ENCODE data around the gene SH3BP5. TPM values are rescaled to one million over a fixed set of nuclear protein-coding genes. Genes with fewer than 3 reads are reported as not detected.

SH3BP5 gene
- total and polyA plus RNA-seq, 2 donors (not counting 1 experiment from before 2014, with no cell fraction given): 76.6 to 92.3 TPM

DNA sequence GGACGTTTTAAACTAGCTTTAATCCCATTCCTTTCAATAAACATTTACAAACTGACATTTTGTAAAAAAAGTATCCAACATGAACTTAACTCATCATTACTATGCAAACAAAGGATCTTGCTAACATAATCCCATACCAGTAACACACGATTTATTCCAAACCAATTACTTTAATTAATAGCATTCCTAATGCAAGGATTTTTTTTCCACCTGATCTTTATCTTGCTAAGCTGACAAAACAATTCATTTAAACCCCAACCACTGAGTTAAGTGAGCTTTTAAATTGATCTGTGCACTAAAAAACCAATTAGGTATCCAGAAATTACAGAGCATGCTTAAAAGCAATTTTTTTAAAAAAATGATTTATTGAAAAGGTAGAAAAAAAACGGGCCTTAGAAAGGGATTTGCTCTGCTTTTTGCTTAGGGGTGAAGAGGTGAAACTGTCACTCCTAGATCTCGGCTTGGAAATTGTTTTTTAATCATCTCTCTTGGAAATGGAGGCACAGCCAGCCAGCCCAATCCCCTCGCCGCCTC, 1.2 kb downstream of the SH3BP5 start:
- ChIA-PET CTCF (interaction anchor here (0.6 to 11.5 kb wide), 16 partner anchors 11 to 1498 kb away, joined by 3 to 221 read pairs (median 6); no protein-coding TSS in a partner anchor), POLR2A (interaction anchor here (1.0 to 5.0 kb wide), 3 partner anchors 15 to 67 kb away, joined by 3 to 24 read pairs (median 4); no protein-coding TSS in a partner anchor)
- DNase-seq (no peak), ATAC-seq (ENCODE audit: low read depth) (no peak)
- Histone ChIP-seq H3K9me3 (ENCODE audit: control extremely low read depth in 1 of 3, control insufficient read depth in 2 of 3, insufficient read depth in 1 of 3, low read length in 2 of 3) (no peaks in the 10 kb centered on the region), H3K27me3 (replicated peaks in 1 of 4; ENCODE audit: control extremely low read depth in 1 of 4, control insufficient read depth in 3 of 4, insufficient read depth in 4 of 4, low read length in 3 of 4) (no peaks in the 10 kb centered on the region), H3K27ac (ENCODE audit: low read length in 2 of 2) (peak overlapping the region in 1 of 2 donors; percentile 84), H3K4me3 (ENCODE audit: control extremely low read depth in 1 of 5, extremely low read depth in 1 of 5, insufficient read depth in 1 of 5, low read depth in 2 of 5, low read length in 4 of 5) (peak overlapping the region; percentile 75 to 98 (median 92)), H3K4me2 (replicated peaks; ENCODE audit: low read depth, low read length, poor library complexity, severe bottlenecking) (peak overlapping the region; percentile 81), H3K4me1 (ENCODE audit: control insufficient read depth in 2 of 2, insufficient read depth in 2 of 2, low read length in 2 of 2) (peaks cover 61% of the 10 kb centered on the region in 2 donors), H3K79me2 (ENCODE audit: control insufficient read depth, insufficient read depth, low read length) (peaks cover 84% of the 10 kb centered on the region), H2AFZ (ENCODE audit: insufficient read depth, low read depth, low read length, poor library complexity, severe bottlenecking) (peak overlapping the region; percentile 97), H4K20me1 (ENCODE audit: control insufficient read depth, insufficient read depth, low read length, poor library complexity, severe bottlenecking) (peaks cover 53% of the 10 kb centered on the region), H3K36me3 (replicated peaks in 1 of 2; ENCODE audit: control extremely low read depth in 1 of 2, control insufficient read depth in 1 of 2, extremely low read depth in 1 of 2, insufficient read depth in 2 of 2, low read length in 1 of 2) (peaks cover 4 to 40% of the 10 kb centered on the region in 2 experiments), H3K9ac (ENCODE audit: low read length) (peak overlapping the region; percentile 94)
- WGBS (ENCODE audit: insufficient coverage): 32% methylated on average over 4 of the region's 6 CpGs
- Mint-ChIP-seq H3K27me3 (no peaks in the 10 kb centered on the region), H3K27ac (peak overlapping the region; percentile 90), H3K9me3 (ENCODE audit: insufficient read depth) (no peaks in the 10 kb centered on the region), H3K4me3 (peak overlapping the region; percentile 93), H3K4me1 (peaks cover 66% of the 10 kb centered on the region)
- intact Hi-C loops (cut with micrococcal nuclease): loop anchor here (2.0 kb wide), 1 partner anchor 14 kb away; no protein-coding TSS in a partner anchor
- no peak for TF ChIP-seq EZH2 (IDR thresholded peaks at IDR 0.05; ENCODE audit: borderline replicate concordance, insufficient read depth, low read depth, low read length, poor library complexity, severe bottlenecking)
- TF ChIP-seq CTCF (IDR thresholded peaks at IDR 0.05): no peak

DNA sequence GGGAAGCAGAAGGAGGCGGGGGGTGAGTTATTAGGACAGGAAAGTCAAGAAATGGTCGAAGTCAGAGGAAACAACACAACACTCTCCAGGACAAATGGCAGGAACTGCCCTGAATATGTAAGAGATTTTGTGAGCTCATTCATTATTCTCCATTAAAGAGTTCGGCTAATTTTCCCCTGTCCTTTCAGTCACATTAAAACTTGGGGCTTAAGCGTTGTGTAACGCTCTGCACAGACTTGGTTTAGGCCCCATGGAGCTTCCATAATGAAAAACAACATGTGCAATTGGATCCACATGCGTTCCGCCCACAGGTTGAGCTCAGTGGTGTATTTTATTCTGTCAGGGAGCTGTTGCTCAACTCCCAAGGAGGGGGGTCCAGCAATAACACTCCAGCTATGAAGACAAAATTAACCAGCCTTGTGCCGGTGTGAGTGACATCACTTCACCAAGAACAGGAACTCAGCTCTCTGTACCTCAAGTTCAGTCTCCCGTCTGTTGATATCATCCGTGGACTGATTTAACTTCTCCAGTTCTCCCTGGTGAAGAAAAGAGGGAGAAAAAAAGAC, 2.3 kb downstream of the SH3BP5 start:
- no peak for TF ChIP-seq CTCF (IDR thresholded peaks at IDR 0.05)
- ChIA-PET POLR2A (interaction anchor here (1.1 to 5.0 kb wide), 3 partner anchors 16 to 48 kb away, joined by 4 to 24 read pairs (median 4); no protein-coding TSS in a partner anchor), CTCF (interaction anchor here (0.6 to 11.5 kb wide), 21 partner anchors 10 to 1499 kb away, joined by 3 to 221 read pairs (median 5); no protein-coding TSS in a partner anchor)
- no peak for DNase-seq
- H2AFZ ChIP-seq (ENCODE audit: insufficient read depth, low read depth, low read length, poor library complexity, severe bottlenecking): peak overlapping the region; percentile 27
- peak overlapping the region in 1 of 2 donors; percentile 84 for H3K27ac ChIP-seq (ENCODE audit: low read length in 2 of 2)
- peaks cover 88% of the 10 kb centered on the region for H3K79me2 ChIP-seq (ENCODE audit: control insufficient read depth, insufficient read depth, low read length)
- Mint-ChIP-seq H3K4me3 (peak overlapping the region; percentile 93), H3K9me3 (ENCODE audit: insufficient read depth) (no peaks in the 10 kb centered on the region), H3K27ac (peak overlapping the region; percentile 90), H3K27me3 (no peaks in the 10 kb centered on the region), H3K4me1 (peaks cover 76% of the 10 kb centered on the region)
- peaks cover 4 to 49% of the 10 kb centered on the region in 2 experiments for H3K36me3 ChIP-seq (replicated peaks in 1 of 2; ENCODE audit: control extremely low read depth in 1 of 2, control insufficient read depth in 1 of 2, extremely low read depth in 1 of 2, insufficient read depth in 2 of 2, low read length in 1 of 2)
- H3K4me3 ChIP-seq (ENCODE audit: control extremely low read depth in 1 of 5, extremely low read depth in 1 of 5, insufficient read depth in 1 of 5, low read depth in 2 of 5, low read length in 4 of 5): peak overlapping the region in 3 of 5 experiments; percentile 75 to 95 (median 91)
- H3K4me2 ChIP-seq (replicated peaks; ENCODE audit: low read depth, low read length, poor library complexity, severe bottlenecking): peak overlapping the region; percentile 81
- H3K4me1 ChIP-seq (ENCODE audit: control insufficient read depth in 2 of 2, insufficient read depth in 2 of 2, low read length in 2 of 2): peaks cover 67 to 70% of the 10 kb centered on the region in 2 donors
- WGBS (ENCODE audit: insufficient coverage): 67% methylated on average over 3 of the region's 10 CpGs
- H3K27me3 ChIP-seq (replicated peaks in 1 of 4; ENCODE audit: control extremely low read depth in 1 of 4, control insufficient read depth in 3 of 4, insufficient read depth in 4 of 4, low read length in 3 of 4): no peaks in the 10 kb centered on the region
- intact Hi-C loops (cut with micrococcal nuclease): loop anchor here (2.0 kb wide), 1 partner anchor 13 kb away; no protein-coding TSS in a partner anchor
- no peaks in the 10 kb centered on the region for H3K9me3 ChIP-seq (ENCODE audit: control extremely low read depth in 1 of 3, control insufficient read depth in 2 of 3, insufficient read depth in 1 of 3, low read length in 2 of 3)
- no peak for ATAC-seq (ENCODE audit: low read depth)
- peak overlapping the region; percentile 94 for H3K9ac ChIP-seq (ENCODE audit: low read length)
- peaks cover 63% of the 10 kb centered on the region for H4K20me1 ChIP-seq (ENCODE audit: control insufficient read depth, insufficient read depth, low read length, poor library complexity, severe bottlenecking)

Data from B cell (primary cell).